Measurements from ENCODE around the gene PRKCSH. TPM values are rescaled to one million over a fixed set of nuclear protein-coding genes. Genes with fewer than 3 reads are reported as not detected.

The PRKCSH gene
- total RNA-seq, 2 donors from 2014 or later = 272 to 285 TPM

Other genes with a start within 250 kb of the PRKCSH start
- gene KANK2, start 238.1 kb upstream of the PRKCSH start, total RNA-seq = 1 to 10 TPM; 1.6 to 5.5 TPM
- not detected for gene ANGPTL8, start 196.0 kb upstream of the PRKCSH start, total RNA-seq
- 10 to 100 TPM in 1 of 2 donors, 1 to 10 TPM in 1; 2.0 to 17.4 TPM for gene DOCK6, start 173.1 kb upstream of the PRKCSH start, total RNA-seq
- not detected for gene TSPAN16, start 139.5 kb upstream of the PRKCSH start, total RNA-seq
- 10 to 100 TPM in 1 of 2 donors, 1 to 10 TPM in 1; 3.9 to 19.3 TPM for gene RAB3D, start 96.0 kb upstream of the PRKCSH start, total RNA-seq
- 10 to 100 TPM; 29.9 to 36.4 TPM for gene TMEM205, start 89.4 kb upstream of the PRKCSH start, total RNA-seq
- 10 to 100 TPM; 16.6 to 28.8 TPM for gene CCDC159, start 89.1 kb upstream of the PRKCSH start, total RNA-seq
- 1 to 10 TPM; 4.4 to 7.9 TPM for gene PLPPR2, start 80.2 kb upstream of the PRKCSH start, total RNA-seq
- gene SWSAP1, start 61.0 kb upstream of the PRKCSH start, total RNA-seq = 1 to 10 TPM; 1.9 to 2.2 TPM
- gene EPOR, start 51.3 kb upstream of the PRKCSH start, total RNA-seq = 10 to 100 TPM in 1 of 2 donors, 1 to 10 TPM in 1; 7.9 to 14.1 TPM
- gene RGL3, start 16.3 kb upstream of the PRKCSH start, total RNA-seq = not detected
- gene ODAD3, start 514 bp upstream of the PRKCSH start, total RNA-seq = under 1 TPM; 0.30 to 0.95 TPM
- gene ELAVL3, start 45.4 kb downstream of the PRKCSH start, total RNA-seq = not detected
- gene ZNF653, start 70.2 kb downstream of the PRKCSH start, total RNA-seq = 10 to 100 TPM; 10.3 to 20.3 TPM
- gene ECSIT, start 93.5 kb downstream of the PRKCSH start, total RNA-seq = 10 to 100 TPM; 43.0 to 73.3 TPM
- not detected for gene CNN1, start 103.2 kb downstream of the PRKCSH start, total RNA-seq
- 10 to 100 TPM; 43.1 to 64.1 TPM for gene ELOF1, start 123.6 kb downstream of the PRKCSH start, total RNA-seq
- 10 to 100 TPM; 20.3 to 30.0 TPM for gene ACP5, start 142.0 kb downstream of the PRKCSH start, total RNA-seq
- gene ZNF627, start 161.8 kb downstream of the PRKCSH start, total RNA-seq = 1 to 10 TPM; 5.8 to 6.7 TPM